HL-60 (cell line): ENCODE results near the gene FAM83E.

Experiments
- DNase-seq, 2 experiments: peaks; one replicate each; pipeline ENCODE4 v3.0.0-alpha.2; 2010 to 2020; ENCODE audit warnings: low read depth in 1 of 2, low spot score in 1 of 2
- H3K27ac ChIP-seq: fragments of 250-450 bp; sonication (Bioruptor Pico); replicated peaks from 2 replicates; pipeline ENCODE4 v1.5.1; 2020; ENCODE audit warnings: mild to moderate bottlenecking, moderate library complexity
- H3K27me3 ChIP-seq: fragments of 250-450 bp; sonication (Bioruptor Pico); 2 replicates; pipeline ENCODE4 v1.5.1; 2021; ENCODE audit warnings: mild to moderate bottlenecking, moderate library complexity; ENCODE audit not compliant: insufficient read depth, poor library complexity, severe bottlenecking
- H3K4me3 ChIP-seq: replicated peaks from 2 replicates; pipeline ENCODE4 v1.5.1; 2011; ENCODE audit warnings: mild to moderate bottlenecking, control low read depth, low read length; ENCODE audit not compliant: insufficient read depth
- CTCF ChIP-seq: IDR thresholded peaks from one replicate; pipeline ENCODE4 v1.5.1; 2011; ENCODE audit warnings: low read length, control low read depth, inconsistent platforms; ENCODE audit not compliant: insufficient read depth
- GABPA ChIP-seq: IDR thresholded peaks from 2 replicates; pipeline ENCODE4 v1.6.1; 2012; ENCODE audit warnings: low read depth
- POLR2AphosphoS5 ChIP-seq: IDR thresholded peaks from 2 replicates; pipeline ENCODE4 v1.6.1; 2012; ENCODE audit warnings: low read depth
- SPI1 ChIP-seq: IDR thresholded peaks from 2 replicates; pipeline ENCODE4 v1.6.1; 2012; ENCODE audit warnings: low read depth, mild to moderate bottlenecking, borderline replicate concordance
- TF ChIP-seq, protein P1 (sequence below): IDR thresholded peaks from 2 replicates; pipeline ENCODE4 v1.6.1; 2012; ENCODE audit warnings: low read depth; ENCODE audit not compliant: insufficient replicate concordance

The FAM83E gene

GRCh38 chr19:48600679-48601417 is 14.0 kb downstream of the FAM83E start:
- no peak for DNase-seq
- H3K27ac ChIP-seq, result no peak overlapping the region
- H3K4me3 ChIP-seq, result no peak overlapping the region
- no peak for TF ChIP-seq GABPA
- TF ChIP-seq, protein P1, sequence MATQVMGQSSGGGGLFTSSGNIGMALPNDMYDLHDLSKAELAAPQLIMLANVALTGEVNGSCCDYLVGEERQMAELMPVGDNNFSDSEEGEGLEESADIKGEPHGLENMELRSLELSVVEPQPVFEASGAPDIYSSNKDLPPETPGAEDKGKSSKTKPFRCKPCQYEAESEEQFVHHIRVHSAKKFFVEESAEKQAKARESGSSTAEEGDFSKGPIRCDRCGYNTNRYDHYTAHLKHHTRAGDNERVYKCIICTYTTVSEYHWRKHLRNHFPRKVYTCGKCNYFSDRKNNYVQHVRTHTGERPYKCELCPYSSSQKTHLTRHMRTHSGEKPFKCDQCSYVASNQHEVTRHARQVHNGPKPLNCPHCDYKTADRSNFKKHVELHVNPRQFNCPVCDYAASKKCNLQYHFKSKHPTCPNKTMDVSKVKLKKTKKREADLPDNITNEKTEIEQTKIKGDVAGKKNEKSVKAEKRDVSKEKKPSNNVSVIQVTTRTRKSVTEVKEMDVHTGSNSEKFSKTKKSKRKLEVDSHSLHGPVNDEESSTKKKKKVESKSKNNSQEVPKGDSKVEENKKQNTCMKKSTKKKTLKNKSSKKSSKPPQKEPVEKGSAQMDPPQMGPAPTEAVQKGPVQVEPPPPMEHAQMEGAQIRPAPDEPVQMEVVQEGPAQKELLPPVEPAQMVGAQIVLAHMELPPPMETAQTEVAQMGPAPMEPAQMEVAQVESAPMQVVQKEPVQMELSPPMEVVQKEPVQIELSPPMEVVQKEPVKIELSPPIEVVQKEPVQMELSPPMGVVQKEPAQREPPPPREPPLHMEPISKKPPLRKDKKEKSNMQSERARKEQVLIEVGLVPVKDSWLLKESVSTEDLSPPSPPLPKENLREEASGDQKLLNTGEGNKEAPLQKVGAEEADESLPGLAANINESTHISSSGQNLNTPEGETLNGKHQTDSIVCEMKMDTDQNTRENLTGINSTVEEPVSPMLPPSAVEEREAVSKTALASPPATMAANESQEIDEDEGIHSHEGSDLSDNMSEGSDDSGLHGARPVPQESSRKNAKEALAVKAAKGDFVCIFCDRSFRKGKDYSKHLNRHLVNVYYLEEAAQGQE, result no peak
- no peak for TF ChIP-seq POLR2AphosphoS5
- no peak for TF ChIP-seq SPI1
- TF ChIP-seq CTCF, result no peak
- no peaks in the 10 kb centered on the region for H3K27me3 ChIP-seq

GRCh38 chr19:48598996-48599700 is 15.7 kb downstream of the FAM83E start:
- no peaks in the 10 kb centered on the region for H3K27me3 ChIP-seq

More at GRCh38 chr19:48598996-48599700, 15.7 kb downstream of the FAM83E start:
- no peak overlapping the region for H3K27ac ChIP-seq
- no peak overlapping the region for H3K4me3 ChIP-seq
- DNase-seq, result no peak
- TF ChIP-seq, protein P1, result no peak
- TF ChIP-seq POLR2AphosphoS5, result no peak
- TF ChIP-seq SPI1, result no peak
- no peak for TF ChIP-seq CTCF
